Neural crest cell (in vitro differentiated cells): ENCODE measurements around the gene SLC6A6. TPM values are rescaled to one million over a fixed set of nuclear protein-coding genes. Genes with fewer than 3 reads are reported as not detected.

Experiments used
- DNase-seq: peaks from one replicate; pipeline ENCODE4 v3.0.0; 2021; ENCODE audit warnings: low read depth, mixed read lengths, low spot score
- H3K27ac Mint-ChIP-seq: one replicate; pipeline ENCODE4 v1.8.0; 2021; ENCODE audit warnings: mild to moderate bottlenecking, mixed read lengths; ENCODE audit not compliant: unreplicated experiment
- H3K27me3 Mint-ChIP-seq: 2 replicates; pipeline ENCODE4 v1.8.0; 2021; ENCODE audit warnings: low read depth, mild to moderate bottlenecking, mixed read lengths
- H3K36me3 Mint-ChIP-seq: 2 replicates; pipeline ENCODE4 v1.8.0; 2021; ENCODE audit warnings: low read depth, mild to moderate bottlenecking, mixed read lengths
- H3K4me1 Mint-ChIP-seq: 2 replicates; pipeline ENCODE4 v1.8.0; 2021; ENCODE audit warnings: mixed read lengths
- H3K4me3 Mint-ChIP-seq: one replicate; pipeline ENCODE4 v1.8.0; 2021; ENCODE audit warnings: mild to moderate bottlenecking, mixed read lengths
- H3K9me3 Mint-ChIP-seq: 2 replicates; pipeline ENCODE4 v1.8.0; 2021; ENCODE audit warnings: mixed read lengths
- total RNA-seq: library from RNA; stranded (reverse); gene quantifications from 2 replicates; pipeline ENCODE4 v1.2.1, GENCODE V29; 2021
- TF ChIP-seq, protein P1 (sequence below): fragments of 200-600 bp; sonication (generic); conservative IDR thresholded peaks from 2 replicates; pipeline ENCODE4 v1.5.0; 2021; ENCODE audit warnings: antibody characterized with exemption, mild to moderate bottlenecking

Gene SLC6A6
- total RNA-seq, 1 donor from 2014 or later, result 33.8 TPM

- DNase-seq, result no peak
- H3K9me3 Mint-ChIP-seq, result no peaks in the 10 kb centered on the region
Observed at GRCh38 chr3:14483286-14483685, 80.9 kb downstream of the SLC6A6 start.

GRCh38 chr3:14484741-14485140 is 82.3 kb downstream of the SLC6A6 start:
- peaks cover 4% of the 10 kb centered on the region for H3K36me3 Mint-ChIP-seq

More at GRCh38 chr3:14483286-14483685, 80.9 kb downstream of the SLC6A6 start:
- H3K27me3 Mint-ChIP-seq, result no peaks in the 10 kb centered on the region
- H3K4me3 Mint-ChIP-seq, result no peak overlapping the region
- no peaks in the 10 kb centered on the region for H3K4me1 Mint-ChIP-seq
- TF ChIP-seq, protein P1, sequence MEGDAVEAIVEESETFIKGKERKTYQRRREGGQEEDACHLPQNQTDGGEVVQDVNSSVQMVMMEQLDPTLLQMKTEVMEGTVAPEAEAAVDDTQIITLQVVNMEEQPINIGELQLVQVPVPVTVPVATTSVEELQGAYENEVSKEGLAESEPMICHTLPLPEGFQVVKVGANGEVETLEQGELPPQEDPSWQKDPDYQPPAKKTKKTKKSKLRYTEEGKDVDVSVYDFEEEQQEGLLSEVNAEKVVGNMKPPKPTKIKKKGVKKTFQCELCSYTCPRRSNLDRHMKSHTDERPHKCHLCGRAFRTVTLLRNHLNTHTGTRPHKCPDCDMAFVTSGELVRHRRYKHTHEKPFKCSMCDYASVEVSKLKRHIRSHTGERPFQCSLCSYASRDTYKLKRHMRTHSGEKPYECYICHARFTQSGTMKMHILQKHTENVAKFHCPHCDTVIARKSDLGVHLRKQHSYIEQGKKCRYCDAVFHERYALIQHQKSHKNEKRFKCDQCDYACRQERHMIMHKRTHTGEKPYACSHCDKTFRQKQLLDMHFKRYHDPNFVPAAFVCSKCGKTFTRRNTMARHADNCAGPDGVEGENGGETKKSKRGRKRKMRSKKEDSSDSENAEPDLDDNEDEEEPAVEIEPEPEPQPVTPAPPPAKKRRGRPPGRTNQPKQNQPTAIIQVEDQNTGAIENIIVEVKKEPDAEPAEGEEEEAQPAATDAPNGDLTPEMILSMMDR, result no peak
- H3K36me3 Mint-ChIP-seq, result peaks cover 9% of the 10 kb centered on the region
- no peak overlapping the region for H3K27ac Mint-ChIP-seq

GRCh38 chr3:14485981-14486380 is 83.6 kb downstream of the SLC6A6 start:
- H3K27me3 Mint-ChIP-seq, result no peaks in the 10 kb centered on the region
- no peaks in the 10 kb centered on the region for H3K9me3 Mint-ChIP-seq
- no peak overlapping the region for H3K27ac Mint-ChIP-seq
- H3K36me3 Mint-ChIP-seq, result peaks cover 2% of the 10 kb centered on the region
- TF ChIP-seq, protein P1, result no peak
- no peaks in the 10 kb centered on the region for H3K4me1 Mint-ChIP-seq
- H3K4me3 Mint-ChIP-seq, result no peak overlapping the region
- DNase-seq, result no peak

More at GRCh38 chr3:14484741-14485140, 82.3 kb downstream of the SLC6A6 start:
- no peak overlapping the region for H3K27ac Mint-ChIP-seq
- no peak overlapping the region for H3K4me3 Mint-ChIP-seq
- TF ChIP-seq, protein P1, result no peak
- H3K4me1 Mint-ChIP-seq, result no peaks in the 10 kb centered on the region
- no peaks in the 10 kb centered on the region for H3K27me3 Mint-ChIP-seq
- H3K9me3 Mint-ChIP-seq, result no peaks in the 10 kb centered on the region
- no peak for DNase-seq

- TF ChIP-seq, protein P1, result no peak
- Mint-ChIP-seq H3K27me3 (no peaks in the 10 kb centered on the region), H3K36me3 (no peaks in the 10 kb centered on the region), H3K4me3 (no peak overlapping the region), H3K9me3 (no peaks in the 10 kb centered on the region), H3K27ac (no peak overlapping the region), H3K4me1 (no peaks in the 10 kb centered on the region)
- DNase-seq, result no peak
Observed at GRCh38 chr3:14486460-14486859, 84.1 kb downstream of the SLC6A6 start.

GRCh38 chr3:14487086-14487485 is 84.7 kb downstream of the SLC6A6 start:
- no peak overlapping the region for H3K4me3 Mint-ChIP-seq
- no peak for DNase-seq
- no peaks in the 10 kb centered on the region for H3K4me1 Mint-ChIP-seq
- no peak overlapping the region for H3K27ac Mint-ChIP-seq
- H3K27me3 Mint-ChIP-seq, result no peaks in the 10 kb centered on the region
- H3K9me3 Mint-ChIP-seq, result no peaks in the 10 kb centered on the region
- TF ChIP-seq, protein P1, result no peak
- no peaks in the 10 kb centered on the region for H3K36me3 Mint-ChIP-seq

- TF ChIP-seq, protein P1, result no peak
- Mint-ChIP-seq H3K4me1 (no peaks in the 10 kb centered on the region), H3K36me3 (no peaks in the 10 kb centered on the region), H3K4me3 (no peak overlapping the region), H3K27ac (peak overlapping the region; percentile 12), H3K27me3 (no peaks in the 10 kb centered on the region), H3K9me3 (no peaks in the 10 kb centered on the region)
- no peak for DNase-seq
Observed at GRCh38 chr3:14487821-14488220, 85.4 kb downstream of the SLC6A6 start.
